GM12878 (cell line): ENCODE data around the gene ZNF585A. TPM values are rescaled to one million over a fixed set of nuclear protein-coding genes. Genes with fewer than 3 reads are reported as not detected.

Experiments used
- CBFB ChIP-seq: IDR thresholded peaks from 2 replicates; pipeline ENCODE4 v1.6.1; 2016; ENCODE audit warnings: antibody characterized with exemption, low read depth
- CREB1 ChIP-seq: IDR thresholded peaks from 2 replicates; pipeline ENCODE4 v1.6.1; 2012; ENCODE audit warnings: low read depth, mild to moderate bottlenecking, inconsistent platforms
- EP300 ChIP-seq, 2 experiments: fragments of 150-350 bp in 1 of 2; IDR thresholded peaks; 2 replicates each; pipeline ENCODE4 v1.6.1; 2011 to 2012; ENCODE audit warnings: low read depth in 2 of 2, low read length in 2 of 2, borderline replicate concordance in 1 of 2, improper control_type of control experiment in 1 of 2, inconsistent platforms in 1 of 2; ENCODE audit not compliant: control insufficient read depth in 1 of 2
- FOXK2 ChIP-seq: fragments of 450-650 bp; IDR thresholded peaks from 2 replicates; pipeline ENCODE4 v1.6.1; 2017; ENCODE audit warnings: mild to moderate bottlenecking, moderate library complexity
- KDM1A ChIP-seq: fragments of 200-600 bp; sonication (generic); IDR thresholded peaks from 2 replicates; pipeline ENCODE4 v1.6.1; 2016; ENCODE audit warnings: borderline replicate concordance
- MYC ChIP-seq: IDR thresholded peaks from 2 replicates; pipeline ENCODE4 v1.6.1; 2011; ENCODE audit warnings: mild to moderate bottlenecking, low read length, moderate library complexity, inconsistent platforms; ENCODE audit not compliant: insufficient read depth, insufficient replicate concordance, insufficient read length, severe bottlenecking
- RAD51 ChIP-seq: fragments of 450-650 bp; IDR thresholded peaks from 2 replicates; pipeline ENCODE4 v1.6.1; 2016; ENCODE audit warnings: moderate library complexity, mild to moderate bottlenecking, inconsistent platforms
- RBBP5 ChIP-seq: fragments of 200-600 bp; sonication (generic); conservative IDR thresholded peaks from 2 replicates; pipeline ENCODE4 v1.6.1; 2016
- RUNX3 ChIP-seq: IDR thresholded peaks from 2 replicates; pipeline ENCODE4 v1.6.1; 2012; ENCODE audit warnings: low read length, inconsistent platforms
- SMAD5 ChIP-seq: IDR thresholded peaks from 2 replicates; pipeline ENCODE4 v1.6.1; 2016; ENCODE audit warnings: antibody characterized with exemption, low read depth
- TAF1 ChIP-seq: IDR thresholded peaks from 2 replicates; pipeline ENCODE4 v1.6.1; 2011; ENCODE audit warnings: mild to moderate bottlenecking, low read depth, low read length, borderline replicate concordance
- TCF7 ChIP-seq: IDR thresholded peaks from 2 replicates; pipeline ENCODE4 v1.6.1; 2014; ENCODE audit warnings: antibody characterized with exemption, borderline replicate concordance
- polyA plus RNA-seq, 11 experiments: library from polyadenylated mRNA; depleted of rRNA in 4 of 11; unstranded in 6 of 11; stranded (reverse) in 5 of 11; fragments of >200 nt; fragmentation: Nextera tagmentation in 4 of 11; fragmentation: Illumina TruSeq in 1 of 11; extraction: Ambion mirVana in 4 of 11; extraction: Trizol in 1 of 11; gene quantifications; 1 replicate in 1 of 11; 2 replicates in 10 of 11; pipeline versions ENCODE4 v1.2.1 to v1.2.3, GENCODE V29; 2011 to 2016; ENCODE audit warnings: inconsistent platforms in 2 of 11, missing spikeins in 2 of 11, low read depth in 1 of 11
- total RNA-seq, 4 experiments: library from RNA; depleted of rRNA in 3 of 4; stranded (reverse); fragments of >200 nt in 3 of 4; fragmentation: Illumina TruSeq in 1 of 4; extraction: Trizol in 1 of 4; gene quantifications; 2 replicates each; pipeline versions ENCODE4 v1.2.1 to v1.2.3, GENCODE V29; 2013 to 2021
- TF ChIP-seq, protein P1 (sequence below): IDR thresholded peaks from 2 replicates; pipeline ENCODE4 v1.6.1; 2012; ENCODE audit warnings: low read depth, low read length, improper control_type of control experiment
- TF ChIP-seq, protein P2 (sequence below): fragments of 450-650 bp; formaldehyde crosslinking; IDR thresholded peaks from 2 replicates; pipeline ENCODE4 v1.4.0; 2020; ENCODE audit warnings: mild to moderate bottlenecking, moderate library complexity
- TF ChIP-seq, protein P3 (sequence below): IDR thresholded peaks from 2 replicates; pipeline ENCODE4 v1.6.1; 2012; ENCODE audit warnings: low read depth, low read length, improper control_type of control experiment
- TF ChIP-seq, protein P4 (sequence below): fragments of 450-650 bp; formaldehyde crosslinking; IDR thresholded peaks from 2 replicates; pipeline ENCODE4 v1.5.0; 2022; ENCODE audit warnings: mild to moderate bottlenecking, missing genetic modification characterization
- TF ChIP-seq, protein P5 (sequence below): IDR thresholded peaks from 2 replicates; pipeline ENCODE4 v1.6.1; 2012; ENCODE audit warnings: low read length, inconsistent platforms

ZNF585A gene
- total and polyA plus RNA-seq, 10 of the 15 experiments (the other 5 are each of a cell fraction or from before 2014, with no cell fraction given), result 6.9 to 38.7 (median 14.0) TPM

DNA sequence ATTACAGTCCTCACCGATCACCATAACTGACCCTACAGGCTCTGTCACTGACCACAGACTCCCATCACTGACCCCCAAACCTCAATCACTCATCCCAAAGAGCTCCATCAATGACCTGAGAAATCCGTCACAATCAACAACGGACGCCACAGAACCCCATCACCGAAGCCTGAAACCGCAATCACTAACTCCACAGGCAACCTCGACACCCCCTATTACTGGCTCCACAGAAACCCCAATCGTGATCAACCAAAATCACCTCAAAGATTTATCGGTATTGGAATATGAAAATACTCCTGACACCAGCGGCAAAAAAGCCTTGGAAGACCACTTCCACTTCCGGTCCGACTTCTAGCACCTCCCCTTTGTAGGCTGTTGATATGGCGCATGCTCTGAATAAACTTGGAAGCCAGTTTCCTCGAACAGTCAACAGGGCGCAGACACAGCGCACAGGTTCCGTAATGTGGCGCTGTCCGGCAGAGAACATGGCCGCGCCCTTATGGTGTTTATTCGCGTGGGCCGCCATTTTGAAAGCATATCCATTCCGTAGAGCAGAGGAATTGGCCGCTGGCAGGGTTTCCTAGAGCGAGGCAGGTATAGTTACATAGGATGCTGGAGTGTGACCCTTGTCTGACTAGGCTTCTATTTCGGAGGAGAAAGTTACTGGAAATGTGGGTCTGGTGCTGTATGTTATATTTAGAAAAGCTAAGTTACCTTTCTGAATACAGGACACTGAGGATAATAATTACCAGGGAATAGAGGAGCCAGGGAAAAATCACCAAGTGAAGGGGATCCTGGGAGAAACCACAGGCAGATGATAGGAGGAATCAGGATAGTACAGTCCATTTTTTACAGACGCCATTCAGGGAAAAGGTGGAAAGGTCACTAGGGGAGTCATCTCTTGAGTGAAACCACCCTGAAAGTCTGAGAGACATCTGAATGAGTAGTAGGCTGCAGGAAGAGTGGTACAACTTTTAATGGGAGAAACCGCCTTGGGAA lies at the start of gene ZNF585A (continued):
- TF ChIP-seq, protein P1, sequence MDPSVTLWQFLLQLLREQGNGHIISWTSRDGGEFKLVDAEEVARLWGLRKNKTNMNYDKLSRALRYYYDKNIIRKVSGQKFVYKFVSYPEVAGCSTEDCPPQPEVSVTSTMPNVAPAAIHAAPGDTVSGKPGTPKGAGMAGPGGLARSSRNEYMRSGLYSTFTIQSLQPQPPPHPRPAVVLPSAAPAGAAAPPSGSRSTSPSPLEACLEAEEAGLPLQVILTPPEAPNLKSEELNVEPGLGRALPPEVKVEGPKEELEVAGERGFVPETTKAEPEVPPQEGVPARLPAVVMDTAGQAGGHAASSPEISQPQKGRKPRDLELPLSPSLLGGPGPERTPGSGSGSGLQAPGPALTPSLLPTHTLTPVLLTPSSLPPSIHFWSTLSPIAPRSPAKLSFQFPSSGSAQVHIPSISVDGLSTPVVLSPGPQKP, result peak; percentile 85
- TF ChIP-seq RBBP5 (no peak), MYC (no peak), KDM1A (no peak), RAD51 (no peak), TCF7 (no peak), SMAD5 (no peak), CREB1 (peak; percentile 84), EP300 (IDR thresholded peaks at IDR 0.05; ENCODE audit: borderline replicate concordance in 1 of 2, control insufficient read depth in 1 of 2, low read depth in 2 of 2, low read length in 2 of 2) (no peak), RUNX3 (peak; percentile 87), CBFB (peak; percentile 79; the same call in 1 of the 2 replicates), FOXK2 (peak; percentile 68), TAF1 (no peak)
- TF ChIP-seq, protein P2, sequence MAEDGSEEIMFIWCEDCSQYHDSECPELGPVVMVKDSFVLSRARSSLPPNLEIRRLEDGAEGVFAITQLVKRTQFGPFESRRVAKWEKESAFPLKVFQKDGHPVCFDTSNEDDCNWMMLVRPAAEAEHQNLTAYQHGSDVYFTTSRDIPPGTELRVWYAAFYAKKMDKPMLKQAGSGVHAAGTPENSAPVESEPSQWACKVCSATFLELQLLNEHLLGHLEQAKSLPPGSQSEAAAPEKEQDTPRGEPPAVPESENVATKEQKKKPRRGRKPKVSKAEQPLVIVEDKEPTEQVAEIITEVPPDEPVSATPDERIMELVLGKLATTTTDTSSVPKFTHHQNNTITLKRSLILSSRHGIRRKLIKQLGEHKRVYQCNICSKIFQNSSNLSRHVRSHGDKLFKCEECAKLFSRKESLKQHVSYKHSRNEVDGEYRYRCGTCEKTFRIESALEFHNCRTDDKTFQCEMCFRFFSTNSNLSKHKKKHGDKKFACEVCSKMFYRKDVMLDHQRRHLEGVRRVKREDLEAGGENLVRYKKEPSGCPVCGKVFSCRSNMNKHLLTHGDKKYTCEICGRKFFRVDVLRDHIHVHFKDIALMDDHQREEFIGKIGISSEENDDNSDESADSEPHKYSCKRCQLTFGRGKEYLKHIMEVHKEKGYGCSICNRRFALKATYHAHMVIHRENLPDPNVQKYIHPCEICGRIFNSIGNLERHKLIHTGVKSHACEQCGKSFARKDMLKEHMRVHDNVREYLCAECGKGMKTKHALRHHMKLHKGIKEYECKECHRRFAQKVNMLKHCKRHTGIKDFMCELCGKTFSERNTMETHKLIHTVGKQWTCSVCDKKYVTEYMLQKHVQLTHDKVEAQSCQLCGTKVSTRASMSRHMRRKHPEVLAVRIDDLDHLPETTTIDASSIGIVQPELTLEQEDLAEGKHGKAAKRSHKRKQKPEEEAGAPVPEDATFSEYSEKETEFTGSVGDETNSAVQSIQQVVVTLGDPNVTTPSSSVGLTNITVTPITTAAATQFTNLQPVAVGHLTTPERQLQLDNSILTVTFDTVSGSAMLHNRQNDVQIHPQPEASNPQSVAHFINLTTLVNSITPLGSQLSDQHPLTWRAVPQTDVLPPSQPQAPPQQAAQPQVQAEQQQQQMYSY (CRISPR knock-in tag), result no peak
- TF ChIP-seq, protein P3, sequence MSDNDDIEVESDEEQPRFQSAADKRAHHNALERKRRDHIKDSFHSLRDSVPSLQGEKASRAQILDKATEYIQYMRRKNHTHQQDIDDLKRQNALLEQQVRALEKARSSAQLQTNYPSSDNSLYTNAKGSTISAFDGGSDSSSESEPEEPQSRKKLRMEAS, result no peak
- TF ChIP-seq, protein P4, sequence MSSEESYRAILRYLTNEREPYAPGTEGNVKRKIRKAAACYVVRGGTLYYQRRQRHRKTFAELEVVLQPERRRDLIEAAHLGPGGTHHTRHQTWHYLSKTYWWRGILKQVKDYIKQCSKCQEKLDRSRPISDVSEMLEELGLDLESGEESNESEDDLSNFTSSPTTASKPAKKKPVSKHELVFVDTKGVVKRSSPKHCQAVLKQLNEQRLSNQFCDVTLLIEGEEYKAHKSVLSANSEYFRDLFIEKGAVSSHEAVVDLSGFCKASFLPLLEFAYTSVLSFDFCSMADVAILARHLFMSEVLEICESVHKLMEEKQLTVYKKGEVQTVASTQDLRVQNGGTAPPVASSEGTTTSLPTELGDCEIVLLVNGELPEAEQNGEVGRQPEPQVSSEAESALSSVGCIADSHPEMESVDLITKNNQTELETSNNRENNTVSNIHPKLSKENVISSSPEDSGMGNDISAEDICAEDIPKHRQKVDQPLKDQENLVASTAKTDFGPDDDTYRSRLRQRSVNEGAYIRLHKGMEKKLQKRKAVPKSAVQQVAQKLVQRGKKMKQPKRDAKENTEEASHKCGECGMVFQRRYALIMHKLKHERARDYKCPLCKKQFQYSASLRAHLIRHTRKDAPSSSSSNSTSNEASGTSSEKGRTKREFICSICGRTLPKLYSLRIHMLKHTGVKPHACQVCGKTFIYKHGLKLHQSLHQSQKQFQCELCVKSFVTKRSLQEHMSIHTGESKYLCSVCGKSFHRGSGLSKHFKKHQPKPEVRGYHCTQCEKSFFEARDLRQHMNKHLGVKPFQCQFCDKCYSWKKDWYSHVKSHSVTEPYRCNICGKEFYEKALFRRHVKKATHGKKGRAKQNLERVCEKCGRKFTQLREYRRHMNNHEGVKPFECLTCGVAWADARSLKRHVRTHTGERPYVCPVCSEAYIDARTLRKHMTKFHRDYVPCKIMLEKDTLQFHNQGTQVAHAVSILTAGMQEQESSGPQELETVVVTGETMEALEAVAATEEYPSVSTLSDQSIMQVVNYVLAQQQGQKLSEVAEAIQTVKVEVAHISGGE (CRISPR knock-in tag), result no peak
- TF ChIP-seq, protein P5, sequence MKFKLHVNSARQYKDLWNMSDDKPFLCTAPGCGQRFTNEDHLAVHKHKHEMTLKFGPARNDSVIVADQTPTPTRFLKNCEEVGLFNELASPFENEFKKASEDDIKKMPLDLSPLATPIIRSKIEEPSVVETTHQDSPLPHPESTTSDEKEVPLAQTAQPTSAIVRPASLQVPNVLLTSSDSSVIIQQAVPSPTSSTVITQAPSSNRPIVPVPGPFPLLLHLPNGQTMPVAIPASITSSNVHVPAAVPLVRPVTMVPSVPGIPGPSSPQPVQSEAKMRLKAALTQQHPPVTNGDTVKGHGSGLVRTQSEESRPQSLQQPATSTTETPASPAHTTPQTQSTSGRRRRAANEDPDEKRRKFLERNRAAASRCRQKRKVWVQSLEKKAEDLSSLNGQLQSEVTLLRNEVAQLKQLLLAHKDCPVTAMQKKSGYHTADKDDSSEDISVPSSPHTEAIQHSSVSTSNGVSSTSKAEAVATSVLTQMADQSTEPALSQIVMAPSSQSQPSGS, result no peak
